Mesendoderm (in vitro differentiated cells): Measurements from ENCODE around the gene LPGAT1.

ENCODE experiments used
- DNase-seq: peaks from one replicate; pipeline ENCODE4 v3.0.0; 2013
- H2AK5ac ChIP-seq: 2 replicates; pipeline ENCODE4 v1.6.1; 2013; ENCODE audit warnings: low read length, inconsistent platforms
- H2BK120ac ChIP-seq: 2 replicates; pipeline ENCODE4 v1.6.1; 2013; ENCODE audit warnings: low read depth, mild to moderate bottlenecking, low read length, moderate library complexity, mixed read lengths
- H2BK15ac ChIP-seq: replicated peaks from 2 replicates; pipeline ENCODE4 v1.6.1; 2013; ENCODE audit warnings: low read depth, mild to moderate bottlenecking, moderate library complexity
- H2BK5ac ChIP-seq: 2 replicates; pipeline ENCODE4 v1.6.1; 2013; ENCODE audit warnings: low read length, inconsistent platforms
- H3K18ac ChIP-seq: 2 replicates; pipeline ENCODE4 v1.6.1; 2013; ENCODE audit warnings: mild to moderate bottlenecking, low read length, mixed read lengths
- H3K23ac ChIP-seq: one replicate; pipeline ENCODE4 v1.6.1; 2013; ENCODE audit warnings: low read length
- H3K27ac ChIP-seq: 2 replicates; pipeline ENCODE4 v1.5.1; 2013; ENCODE audit warnings: low read depth, mild to moderate bottlenecking, inconsistent platforms, low read length, moderate library complexity
- H3K27me3 ChIP-seq: 2 replicates; pipeline ENCODE4 v1.6.1; 2013; ENCODE audit warnings: low read length, control low read depth, mild to moderate bottlenecking, inconsistent platforms; ENCODE audit not compliant: insufficient read depth, poor library complexity
- H3K36me3 ChIP-seq: 2 replicates; pipeline ENCODE4 v1.6.1; 2013; ENCODE audit warnings: low read length, inconsistent platforms; ENCODE audit not compliant: control insufficient read depth, insufficient read depth
- H3K4ac ChIP-seq: one replicate; pipeline ENCODE4 v1.6.1; 2013; ENCODE audit warnings: low read depth, mild to moderate bottlenecking, low read length, moderate library complexity
- H3K4me1 ChIP-seq: 2 replicates; pipeline ENCODE4 v1.6.1; 2013; ENCODE audit warnings: low read depth, low read length, inconsistent platforms; ENCODE audit not compliant: control insufficient read depth
- H3K4me2 ChIP-seq: 2 replicates; pipeline ENCODE4 v1.6.1; 2013; ENCODE audit warnings: low read length
- H3K4me3 ChIP-seq: 2 replicates; pipeline ENCODE4 v1.5.1; 2013; ENCODE audit warnings: mild to moderate bottlenecking, low read length
- H3K56ac ChIP-seq: one replicate; pipeline ENCODE4 v1.6.1; 2013; ENCODE audit warnings: low read length
- H3K79me1 ChIP-seq: 2 replicates; pipeline ENCODE4 v1.6.1; 2013; ENCODE audit warnings: low read length, inconsistent platforms
- H3K79me2 ChIP-seq: 2 replicates; pipeline ENCODE4 v1.6.1; 2013; ENCODE audit warnings: mild to moderate bottlenecking, low read length; ENCODE audit not compliant: control insufficient read depth, insufficient read depth
- H3K9ac ChIP-seq: 2 replicates; pipeline ENCODE4 v1.6.1; 2013; ENCODE audit warnings: low read length, inconsistent platforms
- H4K5ac ChIP-seq: one replicate; pipeline ENCODE4 v1.6.1; 2013; ENCODE audit warnings: low read length
- H4K8ac ChIP-seq: one replicate; pipeline ENCODE4 v1.6.1; 2013; ENCODE audit warnings: low read depth, mild to moderate bottlenecking, control low read depth, low read length, moderate library complexity
- WGBS: extraction: QIAGEN DNeasy Blood & Tissue Kit; methylation state at CpG from one replicate; pipeline ENCODE4 v1.1.7; 2013; ENCODE audit warnings: low lambda C conversion rate, missing lambda C conversion rate; ENCODE audit not compliant: insufficient coverage; ENCODE audit errors: extremely low coverage; 5-methylcytosine and 5-hydroxymethylcytosine counted together

LPGAT1 gene

GRCh38 chr1:211729238-211729637 lies 101.3 kb downstream of the LPGAT1 start:
- Histone ChIP-seq H3K23ac (no peak overlapping the region), H3K4ac (no peak overlapping the region), H3K4me3 (no peak overlapping the region), H3K4me1 (no peaks in the 10 kb centered on the region), H3K79me2 (no peaks in the 10 kb centered on the region), H3K9ac (no peak overlapping the region), H2BK5ac (no peak overlapping the region), H3K27ac (no peak overlapping the region), H3K56ac (no peak overlapping the region), H3K18ac (no peak overlapping the region), H3K79me1 (no peaks in the 10 kb centered on the region), H4K8ac (no peak overlapping the region), H3K36me3 (no peaks in the 10 kb centered on the region), H4K5ac (no peak overlapping the region), H2BK120ac (no peak overlapping the region), H3K27me3 (no peaks in the 10 kb centered on the region), H3K4me2 (no peak overlapping the region), H2BK15ac (no peak overlapping the region), H2AK5ac (no peak overlapping the region)
- no CpG with 5 or more reads among the region's 7 CpGs for WGBS
- DNase-seq: no peak

- H3K9ac ChIP-seq: no peak overlapping the region
- WGBS: no CpG with 5 or more reads among the region's 4 CpGs
- H2BK120ac ChIP-seq: no peak overlapping the region
- H2BK5ac ChIP-seq: no peak overlapping the region
- H3K27me3 ChIP-seq: no peaks in the 10 kb centered on the region
- no peak overlapping the region for H3K56ac ChIP-seq
- H3K4me2 ChIP-seq: no peak overlapping the region
- H3K4me1 ChIP-seq: no peaks in the 10 kb centered on the region
- H2BK15ac ChIP-seq: no peak overlapping the region
- no peak for DNase-seq
- H4K8ac ChIP-seq: no peak overlapping the region
- no peak overlapping the region for H2AK5ac ChIP-seq
- H3K79me2 ChIP-seq: no peaks in the 10 kb centered on the region
- no peaks in the 10 kb centered on the region for H3K36me3 ChIP-seq
- H4K5ac ChIP-seq: no peak overlapping the region
- no peak overlapping the region for H3K18ac ChIP-seq
- H3K23ac ChIP-seq: no peak overlapping the region
- H3K27ac ChIP-seq: no peak overlapping the region
- no peak overlapping the region for H3K4me3 ChIP-seq
- H3K79me1 ChIP-seq: no peaks in the 10 kb centered on the region
- H3K4ac ChIP-seq: no peak overlapping the region
Observed at GRCh38 chr1:211726467-211726995, 104.0 kb downstream of the LPGAT1 start.

- Histone ChIP-seq H3K36me3 (no peaks in the 10 kb centered on the region), H3K79me2 (no peaks in the 10 kb centered on the region), H4K5ac (no peak overlapping the region), H3K4ac (no peak overlapping the region), H3K23ac (no peak overlapping the region), H3K79me1 (no peaks in the 10 kb centered on the region), H3K4me3 (no peak overlapping the region), H3K18ac (no peak overlapping the region), H4K8ac (no peak overlapping the region), H2AK5ac (no peak overlapping the region), H3K9ac (no peak overlapping the region), H3K27ac (no peak overlapping the region), H3K4me2 (no peak overlapping the region), H3K4me1 (no peaks in the 10 kb centered on the region), H3K27me3 (no peaks in the 10 kb centered on the region), H2BK15ac (no peak overlapping the region), H3K56ac (no peak overlapping the region), H2BK5ac (no peak overlapping the region), H2BK120ac (no peak overlapping the region)
- no peak for DNase-seq
- no CpG with 5 or more reads among the region's 11 CpGs for WGBS
Observed at GRCh38 chr1:211724687-211725196, 105.8 kb downstream of the LPGAT1 start.

DNA sequence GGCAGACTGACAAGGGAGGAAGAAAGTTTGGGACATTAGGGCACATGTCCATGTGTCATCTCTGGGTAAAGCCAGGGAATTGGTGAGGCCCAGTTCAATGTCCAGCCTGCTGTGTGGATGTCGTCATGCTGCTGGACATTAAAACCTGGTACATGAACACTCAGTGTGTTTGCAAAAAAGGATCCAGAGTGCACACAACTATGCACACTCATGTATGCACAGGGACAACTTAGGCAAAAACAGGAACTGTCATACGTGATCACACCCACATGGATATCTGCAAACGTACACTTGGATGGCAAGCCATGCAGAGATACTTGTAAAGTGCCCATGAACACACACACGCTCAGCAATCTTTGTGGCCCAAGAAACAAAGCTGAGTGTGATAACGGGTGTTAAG lies 107.3 kb downstream of the LPGAT1 start:
- Histone ChIP-seq H3K4ac (no peak overlapping the region), H2BK120ac (no peak overlapping the region), H2BK5ac (no peak overlapping the region), H3K4me1 (no peaks in the 10 kb centered on the region), H3K79me2 (no peaks in the 10 kb centered on the region), H3K4me2 (no peak overlapping the region), H3K9ac (no peak overlapping the region), H4K5ac (no peak overlapping the region), H3K27ac (no peak overlapping the region), H3K4me3 (no peak overlapping the region), H4K8ac (no peak overlapping the region), H3K18ac (no peak overlapping the region), H3K23ac (no peak overlapping the region), H3K56ac (no peak overlapping the region), H2AK5ac (no peak overlapping the region), H2BK15ac (no peak overlapping the region), H3K36me3 (no peaks in the 10 kb centered on the region), H3K79me1 (no peaks in the 10 kb centered on the region), H3K27me3 (no peaks in the 10 kb centered on the region)
- DNase-seq: no peak
- WGBS: no CpG with 5 or more reads among the region's 5 CpGs

- Histone ChIP-seq H3K4ac (no peak overlapping the region), H3K4me2 (no peak overlapping the region), H3K36me3 (no peaks in the 10 kb centered on the region), H3K79me2 (no peaks in the 10 kb centered on the region), H4K8ac (no peak overlapping the region), H3K18ac (no peak overlapping the region), H3K56ac (no peak overlapping the region), H3K4me1 (no peaks in the 10 kb centered on the region), H3K23ac (no peak overlapping the region), H3K9ac (no peak overlapping the region), H3K4me3 (no peak overlapping the region), H3K27me3 (no peaks in the 10 kb centered on the region), H3K27ac (no peak overlapping the region), H2BK5ac (no peak overlapping the region), H2AK5ac (no peak overlapping the region), H4K5ac (no peak overlapping the region), H3K79me1 (no peaks in the 10 kb centered on the region), H2BK15ac (no peak overlapping the region), H2BK120ac (no peak overlapping the region)
- no peak for DNase-seq
- no CpG with 5 or more reads among the region's 6 CpGs for WGBS
Observed at GRCh38 chr1:211722277-211723175, 108.0 kb downstream of the LPGAT1 start.
